Hepatocyte (in vitro differentiated cells): Measurements from ENCODE around the gene CHD5.

ENCODE experiments used
- EZH2 ChIP-seq: fragments of 200-600 bp; sonication (generic); IDR thresholded peaks from 2 replicates; pipeline ENCODE4 v1.6.1; 2016; ENCODE audit warnings: antibody characterized with exemption, mild to moderate bottlenecking, borderline replicate concordance
- EZH2phosphoT487 ChIP-seq: fragments of 200-600 bp; sonication (generic); IDR thresholded peaks from one replicate; pipeline ENCODE4 v1.6.1; 2018; ENCODE audit warnings: antibody characterized with exemption, mild to moderate bottlenecking, low read depth, moderate library complexity; ENCODE audit not compliant: unreplicated experiment, severe bottlenecking
- TF ChIP-seq, protein P1 (sequence below): fragments of 200-600 bp; sonication (generic); IDR thresholded peaks from 2 replicates; pipeline ENCODE4 v1.5.1; 2016; ENCODE audit warnings: antibody characterized with exemption, mild to moderate bottlenecking; ENCODE audit not compliant: poor library complexity

DNA sequence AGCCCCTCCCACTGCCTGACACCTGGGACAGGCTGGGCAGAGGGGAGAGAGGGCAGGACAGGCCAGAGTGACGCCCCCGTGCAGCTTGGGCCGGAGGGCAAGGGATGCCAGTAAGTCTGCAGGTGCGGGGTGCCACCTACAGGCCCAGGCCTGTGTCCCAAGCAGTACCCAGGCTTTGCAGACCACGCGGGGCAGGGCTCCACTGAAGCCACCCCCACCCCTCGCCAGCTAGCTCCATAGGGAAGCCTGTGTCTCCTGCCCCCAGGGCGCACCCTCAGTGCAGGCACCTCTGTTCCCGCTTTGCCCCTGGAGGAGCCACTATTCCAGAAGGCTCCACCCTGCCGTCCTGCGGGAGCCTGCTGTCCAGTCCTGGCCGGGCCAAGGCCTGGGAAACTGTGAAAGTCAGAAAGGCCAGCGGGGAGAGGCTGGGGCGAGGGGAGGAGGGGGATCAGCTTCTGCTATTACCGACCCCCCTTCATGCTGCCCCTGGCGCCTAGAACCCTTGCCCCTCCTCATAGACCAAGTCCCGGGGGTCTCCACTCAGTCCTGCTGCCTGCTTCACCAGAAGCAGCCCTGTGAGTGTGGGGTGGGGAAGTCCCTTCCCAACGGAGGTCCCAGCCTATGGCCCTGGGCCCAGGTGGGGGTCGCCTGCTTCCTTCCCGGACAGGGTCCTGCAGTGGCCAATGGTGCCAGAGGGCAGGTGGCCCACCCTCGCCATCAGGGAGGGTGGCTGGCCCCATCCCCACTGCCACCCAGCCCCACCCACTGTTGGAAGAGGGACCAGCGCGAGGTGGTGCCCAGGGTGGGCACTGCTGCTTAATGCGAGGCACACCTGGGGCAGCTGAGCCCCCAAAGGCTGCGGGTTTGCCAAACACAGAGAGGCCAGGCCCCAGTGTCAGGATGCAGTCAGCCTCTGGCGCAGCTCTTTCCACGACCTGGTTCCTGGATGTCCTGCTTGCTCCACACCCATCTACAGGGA is 80.0 kb downstream of the CHD5 start:
- TF ChIP-seq, protein P1, sequence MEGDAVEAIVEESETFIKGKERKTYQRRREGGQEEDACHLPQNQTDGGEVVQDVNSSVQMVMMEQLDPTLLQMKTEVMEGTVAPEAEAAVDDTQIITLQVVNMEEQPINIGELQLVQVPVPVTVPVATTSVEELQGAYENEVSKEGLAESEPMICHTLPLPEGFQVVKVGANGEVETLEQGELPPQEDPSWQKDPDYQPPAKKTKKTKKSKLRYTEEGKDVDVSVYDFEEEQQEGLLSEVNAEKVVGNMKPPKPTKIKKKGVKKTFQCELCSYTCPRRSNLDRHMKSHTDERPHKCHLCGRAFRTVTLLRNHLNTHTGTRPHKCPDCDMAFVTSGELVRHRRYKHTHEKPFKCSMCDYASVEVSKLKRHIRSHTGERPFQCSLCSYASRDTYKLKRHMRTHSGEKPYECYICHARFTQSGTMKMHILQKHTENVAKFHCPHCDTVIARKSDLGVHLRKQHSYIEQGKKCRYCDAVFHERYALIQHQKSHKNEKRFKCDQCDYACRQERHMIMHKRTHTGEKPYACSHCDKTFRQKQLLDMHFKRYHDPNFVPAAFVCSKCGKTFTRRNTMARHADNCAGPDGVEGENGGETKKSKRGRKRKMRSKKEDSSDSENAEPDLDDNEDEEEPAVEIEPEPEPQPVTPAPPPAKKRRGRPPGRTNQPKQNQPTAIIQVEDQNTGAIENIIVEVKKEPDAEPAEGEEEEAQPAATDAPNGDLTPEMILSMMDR, result no peak
- no peak for TF ChIP-seq EZH2phosphoT487
- no peak for TF ChIP-seq EZH2
